OCI-LY1 (cell line): ENCODE measurements around the gene NAA80.

ENCODE experiments used
- EZH2 ChIP-seq: fragments of 200-600 bp; sonication (generic), shearing (Covaris generic); IDR thresholded peaks from 2 replicates; pipeline ENCODE4 v1.8.0; 2017; ENCODE audit warnings: borderline replicate concordance, mixed run types, mild to moderate bottlenecking, antibody characterized with exemption, low read length, moderate library complexity, mixed read lengths
- TF ChIP-seq, protein P1 (sequence below): fragments of 200-600 bp; sonication (generic), shearing (Covaris generic); IDR thresholded peaks from 2 replicates; pipeline ENCODE4 v1.5.1; 2017; ENCODE audit warnings: mild to moderate bottlenecking, antibody characterized with exemption, low read length, moderate library complexity, mixed read lengths

DNA sequence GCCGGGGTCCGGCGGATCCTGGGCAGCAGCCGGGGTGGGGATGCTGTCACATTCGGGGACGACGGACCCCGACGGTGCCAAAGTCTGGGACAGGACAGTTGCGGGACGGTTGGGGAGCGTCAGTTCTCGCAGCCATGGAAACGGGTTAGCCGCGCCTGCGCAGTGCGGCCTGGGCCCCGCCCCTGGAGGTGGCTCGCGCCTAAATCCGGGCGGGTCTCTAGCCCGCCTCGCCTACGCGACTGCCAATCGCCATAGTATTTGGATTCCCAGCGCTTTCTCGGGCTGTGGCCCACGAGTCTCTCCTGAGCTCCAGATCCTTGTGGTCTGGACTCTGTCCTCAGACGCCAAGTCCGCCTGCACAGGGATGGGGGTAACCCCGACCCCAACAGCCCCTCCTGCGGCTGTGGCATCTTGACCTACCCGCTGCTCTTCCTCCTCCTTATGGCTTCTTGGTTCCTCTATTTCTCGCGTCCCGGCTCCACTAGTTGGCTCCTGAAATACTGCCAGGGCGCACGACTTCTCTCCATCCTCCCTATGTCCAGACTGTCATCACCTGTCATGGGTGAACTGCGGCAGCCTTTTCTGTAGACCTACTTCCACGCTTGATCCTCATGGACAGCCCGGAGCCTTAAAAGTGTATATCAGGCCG is 46.5 kb upstream of the NAA80 start, which contains the start of gene ZMYND10:
- TF ChIP-seq, protein P1, sequence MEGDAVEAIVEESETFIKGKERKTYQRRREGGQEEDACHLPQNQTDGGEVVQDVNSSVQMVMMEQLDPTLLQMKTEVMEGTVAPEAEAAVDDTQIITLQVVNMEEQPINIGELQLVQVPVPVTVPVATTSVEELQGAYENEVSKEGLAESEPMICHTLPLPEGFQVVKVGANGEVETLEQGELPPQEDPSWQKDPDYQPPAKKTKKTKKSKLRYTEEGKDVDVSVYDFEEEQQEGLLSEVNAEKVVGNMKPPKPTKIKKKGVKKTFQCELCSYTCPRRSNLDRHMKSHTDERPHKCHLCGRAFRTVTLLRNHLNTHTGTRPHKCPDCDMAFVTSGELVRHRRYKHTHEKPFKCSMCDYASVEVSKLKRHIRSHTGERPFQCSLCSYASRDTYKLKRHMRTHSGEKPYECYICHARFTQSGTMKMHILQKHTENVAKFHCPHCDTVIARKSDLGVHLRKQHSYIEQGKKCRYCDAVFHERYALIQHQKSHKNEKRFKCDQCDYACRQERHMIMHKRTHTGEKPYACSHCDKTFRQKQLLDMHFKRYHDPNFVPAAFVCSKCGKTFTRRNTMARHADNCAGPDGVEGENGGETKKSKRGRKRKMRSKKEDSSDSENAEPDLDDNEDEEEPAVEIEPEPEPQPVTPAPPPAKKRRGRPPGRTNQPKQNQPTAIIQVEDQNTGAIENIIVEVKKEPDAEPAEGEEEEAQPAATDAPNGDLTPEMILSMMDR, result no peak
- no peak for TF ChIP-seq EZH2
